ENCODE results near the gene PTTG1IP. TPM values are rescaled to one million over a fixed set of nuclear protein-coding genes. Genes with fewer than 3 reads are reported as not detected.

PTTG1IP gene
- total RNA-seq, 4 donors from 2014 or later = 175 to 328 (median 234) TPM

DNA sequence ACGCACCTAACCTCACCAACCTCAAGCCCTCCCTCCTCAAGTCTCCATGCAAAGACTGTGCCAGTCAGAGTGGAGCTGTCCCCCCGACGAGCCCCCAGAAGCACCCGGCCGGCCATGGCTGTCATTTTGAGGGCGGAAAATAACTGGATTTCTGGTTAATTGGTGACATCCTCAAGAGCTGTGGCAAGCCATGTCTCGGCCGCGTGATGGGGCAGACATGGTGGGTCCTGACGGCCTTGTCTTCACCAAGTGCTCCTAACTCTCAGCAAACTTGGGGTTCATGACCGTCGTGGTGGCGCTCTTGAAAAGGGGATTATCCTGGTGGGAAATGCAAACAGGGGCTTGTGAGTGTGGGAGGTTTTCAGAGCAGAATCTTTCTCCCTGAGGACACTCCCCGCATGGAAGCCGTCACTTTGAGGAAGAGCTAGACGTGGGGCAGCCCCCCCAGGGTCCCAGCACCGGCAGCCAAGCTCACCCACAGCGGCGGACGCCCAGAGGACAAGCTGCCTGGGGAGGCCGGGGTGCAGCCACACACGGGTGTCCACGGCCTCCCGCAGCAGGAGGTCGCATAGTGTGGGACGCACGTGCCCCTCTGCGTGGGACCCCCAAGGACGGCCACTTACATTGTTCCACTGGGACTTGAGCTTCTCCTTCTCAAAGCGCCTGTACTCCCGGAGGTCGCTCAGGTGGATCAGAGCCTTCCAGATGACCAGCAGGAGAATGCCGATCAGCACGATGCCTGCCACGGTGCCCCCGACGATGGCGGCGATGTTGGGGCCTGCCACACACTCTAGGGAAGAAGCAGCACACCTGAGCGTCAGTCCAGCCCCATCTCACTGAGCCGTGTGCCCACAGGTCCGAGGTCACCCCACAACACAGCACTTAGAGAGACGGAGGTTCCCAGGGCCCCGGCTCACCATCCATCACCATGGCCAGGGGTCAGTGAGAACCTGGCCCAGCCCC, 12.9 kb upstream of the PTTG1IP start:
- Histone ChIP-seq H3K4me1 (peaks cover 0 to 6% (median 3%) of the 10 kb centered on the region in 4 donors), H3K36me3 (no peaks in the 10 kb centered on the region), H3K4me3 (no peak overlapping the region), H3K9me3 (no peaks in the 10 kb centered on the region), H3K27me3 (no peaks in the 10 kb centered on the region), H3K27ac (no peak overlapping the region)
- WGBS, 2 donors = 81 to 86% methylated on average over 36 to 40 of the region's 44 CpGs
- TF ChIP-seq POLR2A (IDR thresholded peaks at IDR 0.05) (no peak), EP300 (IDR thresholded peaks at IDR 0.05) (no peak)
- TF ChIP-seq, protein P1, sequence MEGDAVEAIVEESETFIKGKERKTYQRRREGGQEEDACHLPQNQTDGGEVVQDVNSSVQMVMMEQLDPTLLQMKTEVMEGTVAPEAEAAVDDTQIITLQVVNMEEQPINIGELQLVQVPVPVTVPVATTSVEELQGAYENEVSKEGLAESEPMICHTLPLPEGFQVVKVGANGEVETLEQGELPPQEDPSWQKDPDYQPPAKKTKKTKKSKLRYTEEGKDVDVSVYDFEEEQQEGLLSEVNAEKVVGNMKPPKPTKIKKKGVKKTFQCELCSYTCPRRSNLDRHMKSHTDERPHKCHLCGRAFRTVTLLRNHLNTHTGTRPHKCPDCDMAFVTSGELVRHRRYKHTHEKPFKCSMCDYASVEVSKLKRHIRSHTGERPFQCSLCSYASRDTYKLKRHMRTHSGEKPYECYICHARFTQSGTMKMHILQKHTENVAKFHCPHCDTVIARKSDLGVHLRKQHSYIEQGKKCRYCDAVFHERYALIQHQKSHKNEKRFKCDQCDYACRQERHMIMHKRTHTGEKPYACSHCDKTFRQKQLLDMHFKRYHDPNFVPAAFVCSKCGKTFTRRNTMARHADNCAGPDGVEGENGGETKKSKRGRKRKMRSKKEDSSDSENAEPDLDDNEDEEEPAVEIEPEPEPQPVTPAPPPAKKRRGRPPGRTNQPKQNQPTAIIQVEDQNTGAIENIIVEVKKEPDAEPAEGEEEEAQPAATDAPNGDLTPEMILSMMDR (IDR thresholded peaks at IDR 0.05) = no peak
- no peak for DNase-seq (ENCODE audit: low spot score in 2 of 2)

DNA sequence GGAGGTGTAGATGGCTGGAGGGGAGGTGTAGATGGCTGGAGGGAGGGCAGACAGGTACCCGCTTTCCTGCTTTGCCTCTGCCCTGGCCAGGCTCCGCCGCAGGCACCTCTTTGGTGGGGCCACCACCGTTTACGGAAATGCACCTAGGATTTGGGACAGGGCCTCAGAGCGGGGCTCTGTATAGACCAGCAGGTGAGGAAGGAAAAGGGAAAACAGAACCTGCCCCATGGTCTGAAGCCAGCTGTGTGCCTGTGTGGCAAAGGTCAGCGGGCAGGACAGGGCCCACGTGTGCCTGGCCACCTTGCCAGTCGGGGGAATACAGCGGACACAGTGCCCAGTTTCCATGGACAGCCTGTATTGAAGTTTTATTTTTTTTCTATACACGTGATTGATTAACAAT, 12.1 kb upstream of the PTTG1IP start:
- H3K27ac ChIP-seq = no peak overlapping the region
- no peaks in the 10 kb centered on the region for H3K27me3 ChIP-seq
- no peaks in the 10 kb centered on the region for H3K36me3 ChIP-seq
- no peaks in the 10 kb centered on the region for H3K9me3 ChIP-seq
- TF ChIP-seq EP300 (IDR thresholded peaks at IDR 0.05) (no peak), POLR2A (IDR thresholded peaks at IDR 0.05) (no peak)
- TF ChIP-seq, protein P1 (IDR thresholded peaks at IDR 0.05) = no peak
- H3K4me3 ChIP-seq = no peak overlapping the region
- 80 to 82% methylated on average over 11 of the region's 11 CpGs for WGBS, 2 donors
- no peak for DNase-seq (ENCODE audit: low spot score in 2 of 2)
- peaks cover 0 to 13% (median 8%) of the 10 kb centered on the region in 4 donors for H3K4me1 ChIP-seq

DNA sequence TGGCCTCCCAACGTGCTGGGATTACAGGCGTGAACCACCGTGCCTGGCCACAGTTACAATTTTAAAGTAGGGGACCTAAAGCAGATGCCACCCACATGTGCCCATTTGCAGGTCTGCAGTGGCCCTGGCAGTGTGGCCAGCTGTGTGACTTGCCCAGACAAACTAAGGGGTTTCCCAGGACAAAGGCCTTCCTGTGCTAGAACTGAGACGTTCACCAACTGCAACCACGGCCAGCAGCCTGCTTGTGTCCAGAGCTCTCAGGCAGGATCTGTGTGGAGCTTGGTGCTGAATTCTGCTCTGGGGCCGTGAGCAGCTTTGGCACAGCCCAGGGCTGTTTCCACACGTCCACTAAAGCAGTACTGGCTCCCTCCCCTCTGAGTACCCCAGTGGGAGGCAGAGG, 10.6 kb upstream of the PTTG1IP start:
- H3K4me3 ChIP-seq = no peak overlapping the region
- no peaks in the 10 kb centered on the region for H3K9me3 ChIP-seq
- WGBS, 2 donors = 47 to 55% methylated on average over 7 of the region's 7 CpGs
- H3K36me3 ChIP-seq = no peaks in the 10 kb centered on the region
- H3K27ac ChIP-seq = no peak overlapping the region
- H3K4me1 ChIP-seq = peaks cover 0 to 13% (median 9%) of the 10 kb centered on the region in 4 donors
- TF ChIP-seq, protein P1 (IDR thresholded peaks at IDR 0.05) = no peak
- TF ChIP-seq EP300 (IDR thresholded peaks at IDR 0.05) (no peak), POLR2A (IDR thresholded peaks at IDR 0.05) (no peak)
- no peaks in the 10 kb centered on the region for H3K27me3 ChIP-seq
- no peak for DNase-seq (ENCODE audit: low spot score in 2 of 2)

DNA sequence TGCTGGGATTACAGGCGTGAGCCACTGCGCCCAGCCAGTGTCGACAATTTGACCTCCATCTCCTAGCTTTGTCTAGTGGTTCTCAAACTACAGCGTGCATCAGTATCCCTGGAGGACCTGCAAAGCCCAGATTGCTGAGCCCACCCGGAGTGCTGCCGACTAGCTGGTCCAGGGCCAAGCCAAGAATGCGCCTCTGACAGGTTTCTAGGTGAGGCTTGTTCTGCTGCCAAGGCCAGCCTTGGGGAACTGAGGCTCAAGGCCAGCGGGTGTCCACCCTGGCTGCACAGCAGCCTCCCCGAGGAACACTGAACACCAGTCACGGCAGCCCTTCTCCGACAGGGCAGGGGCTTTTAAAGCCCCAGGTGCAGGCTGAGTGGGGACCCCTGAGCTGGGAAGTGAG, 9.8 kb upstream of the PTTG1IP start:
- Histone ChIP-seq H3K9me3 (no peaks in the 10 kb centered on the region), H3K27me3 (no peaks in the 10 kb centered on the region), H3K4me1 (peaks cover 0 to 13% (median 9%) of the 10 kb centered on the region in 4 donors), H3K27ac (no peak overlapping the region), H3K4me3 (no peak overlapping the region), H3K36me3 (no peaks in the 10 kb centered on the region)
- 74 to 81% methylated on average over 10 to 11 of the region's 11 CpGs for WGBS, 2 donors
- TF ChIP-seq, protein P1 (IDR thresholded peaks at IDR 0.05) = no peak
- TF ChIP-seq POLR2A (IDR thresholded peaks at IDR 0.05) = no peak
- no peak for TF ChIP-seq EP300 (IDR thresholded peaks at IDR 0.05)
- DNase-seq (ENCODE audit: low spot score in 2 of 2) = no peak

DNA sequence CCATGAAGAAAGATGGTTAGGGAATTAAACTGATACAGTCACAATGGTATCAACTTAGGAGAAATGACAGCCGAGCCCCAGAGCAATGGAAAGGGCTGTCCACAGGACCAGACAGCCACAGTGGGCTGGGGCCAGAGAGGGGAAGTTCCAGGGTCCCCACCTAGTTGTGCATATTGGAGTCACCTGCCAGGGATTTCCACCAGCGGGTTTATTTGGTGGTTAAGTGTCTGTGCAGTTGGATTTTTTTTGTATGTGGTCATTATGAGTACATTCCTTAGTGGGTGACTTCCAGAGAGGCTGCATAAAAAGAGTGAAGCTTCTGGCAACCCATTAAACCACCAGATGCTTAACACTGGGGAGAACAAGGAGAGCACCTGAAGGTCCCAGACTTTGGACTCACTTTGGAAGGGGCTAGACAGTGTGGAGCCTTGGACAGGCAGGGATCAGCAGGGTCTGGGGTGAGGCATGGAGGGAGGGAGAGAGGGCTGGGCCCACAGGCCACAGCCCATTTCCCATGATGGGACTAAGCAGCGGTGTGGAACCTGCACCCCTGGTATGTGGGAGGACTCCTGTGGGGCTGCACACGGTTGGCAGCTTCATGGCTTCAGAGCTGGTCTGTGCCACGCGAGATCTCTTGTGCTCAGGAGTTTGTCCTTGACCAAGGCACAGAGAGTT, 7.8 kb upstream of the PTTG1IP start:
- no peak for DNase-seq (ENCODE audit: low spot score in 2 of 2)
- WGBS, 2 donors = 59 to 61% methylated on average over 4 to 6 of the region's 6 CpGs
- H3K27ac ChIP-seq = peak overlapping the region in 2 of 4 donors; percentile 32 to 55

More for the DNA sequence above, 7.8 kb upstream of the PTTG1IP start:
- TF ChIP-seq POLR2A (IDR thresholded peaks at IDR 0.05) = no peak
- TF ChIP-seq EP300 (IDR thresholded peaks at IDR 0.05) = no peak
- TF ChIP-seq, protein P1 (IDR thresholded peaks at IDR 0.05) = no peak
- Histone ChIP-seq H3K4me1 (peaks cover 0 to 13% (median 9%) of the 10 kb centered on the region in 4 donors), H3K27me3 (no peaks in the 10 kb centered on the region), H3K4me3 (no peak overlapping the region), H3K9me3 (no peaks in the 10 kb centered on the region), H3K36me3 (no peaks in the 10 kb centered on the region)

Measured in tibial nerve (tissue), 4 donors.